ENCODE measurements around the gene ZNF281. TPM values are rescaled to one million over a fixed set of nuclear protein-coding genes. Genes with fewer than 3 reads are reported as not detected.

Gene ZNF281
- total RNA-seq, 4 donors from 2014 or later, result 6.3 to 12.2 (median 8.7) TPM

GRCh38 chr1:200372095-200372884, 37.5 kb downstream of the ZNF281 start:
- Histone ChIP-seq H3K4me1 (no peaks in the 10 kb centered on the region), H3K36me3 (no peaks in the 10 kb centered on the region), H3K9me3 (no peaks in the 10 kb centered on the region), H3K4me3 (no peak overlapping the region), H3K27me3 (no peaks in the 10 kb centered on the region), H3K27ac (no peak overlapping the region)
- no peak for TF ChIP-seq CTCF (IDR thresholded peaks at IDR 0.05)
- no peak for TF ChIP-seq POLR2A (IDR thresholded peaks at IDR 0.05)
- no peak for DNase-seq

GRCh38 chr1:200369706-200370105, 40.1 kb downstream of the ZNF281 start:
- no peak overlapping the region for H3K27ac ChIP-seq
- no peak for DNase-seq
- TF ChIP-seq POLR2A (IDR thresholded peaks at IDR 0.05) (no peak), CTCF (IDR thresholded peaks at IDR 0.05) (no peak)
- H3K4me1 ChIP-seq, result no peaks in the 10 kb centered on the region
- H3K36me3 ChIP-seq, result no peaks in the 10 kb centered on the region
- H3K4me3 ChIP-seq, result no peak overlapping the region
- H3K9me3 ChIP-seq, result no peaks in the 10 kb centered on the region
- H3K27me3 ChIP-seq, result no peaks in the 10 kb centered on the region

- H3K27me3 ChIP-seq, result no peaks in the 10 kb centered on the region
- DNase-seq, result no peak
- no peak overlapping the region for H3K4me3 ChIP-seq
- TF ChIP-seq CTCF (IDR thresholded peaks at IDR 0.05) (no peak), POLR2A (IDR thresholded peaks at IDR 0.05) (no peak)
- no peaks in the 10 kb centered on the region for H3K4me1 ChIP-seq
- H3K9me3 ChIP-seq, result no peaks in the 10 kb centered on the region
- H3K27ac ChIP-seq, result no peak overlapping the region
- H3K36me3 ChIP-seq, result no peaks in the 10 kb centered on the region
Observed at GRCh38 chr1:200369131-200369530, 40.7 kb downstream of the ZNF281 start.

GRCh38 chr1:200368556-200368955, 41.3 kb downstream of the ZNF281 start:
- H3K4me3 ChIP-seq, result no peak overlapping the region
- no peaks in the 10 kb centered on the region for H3K9me3 ChIP-seq
- DNase-seq, result no peak
- no peak overlapping the region for H3K27ac ChIP-seq
- TF ChIP-seq CTCF (IDR thresholded peaks at IDR 0.05) (no peak), POLR2A (IDR thresholded peaks at IDR 0.05) (no peak)
- no peaks in the 10 kb centered on the region for H3K36me3 ChIP-seq
- no peaks in the 10 kb centered on the region for H3K27me3 ChIP-seq
- no peaks in the 10 kb centered on the region for H3K4me1 ChIP-seq

GRCh38 chr1:200367841-200368534, 41.8 kb downstream of the ZNF281 start:
- TF ChIP-seq POLR2A (IDR thresholded peaks at IDR 0.05) (no peak), CTCF (IDR thresholded peaks at IDR 0.05) (no peak)
- no peak overlapping the region for H3K4me3 ChIP-seq
- H3K27me3 ChIP-seq, result no peaks in the 10 kb centered on the region
- H3K27ac ChIP-seq, result no peak overlapping the region
- no peaks in the 10 kb centered on the region for H3K9me3 ChIP-seq
- DNase-seq, result no peak
- no peaks in the 10 kb centered on the region for H3K36me3 ChIP-seq
- no peaks in the 10 kb centered on the region for H3K4me1 ChIP-seq

Data from Peyer's patch (tissue), 4 donors.